CD14-positive monocyte (primary cell): ENCODE measurements around the gene PRIMPOL. TPM values are rescaled to one million over a fixed set of nuclear protein-coding genes. Genes with fewer than 3 reads are reported as not detected.
"Not testable (repeated sequence)": the region's sequence is repeated elsewhere in the genome, so short reads cannot be mapped to it uniquely, and the experiment has no call there.

ENCODE experiments used
- DNase-seq, 3 donors: peaks; one replicate each; pipeline ENCODE4 v3.0.0-alpha.2; 2011 to 2022
- H2AFZ ChIP-seq: 2 replicates; pipeline ENCODE4 v1.6.0; 2012; ENCODE audit warnings: mild to moderate bottlenecking, low read depth, low read length, inconsistent platforms; ENCODE audit not compliant: insufficient read depth, poor library complexity, severe bottlenecking
- H3K27ac ChIP-seq, 2 donors: 1 replicate in 1 of 2; 2 replicates in 1 of 2; pipeline ENCODE4 v1.5.1; 2012 to 2013; ENCODE audit warnings: low read length in 2 of 2, control low read depth in 1 of 2, inconsistent platforms in 1 of 2, low read depth in 1 of 2, mild to moderate bottlenecking in 1 of 2
- H3K27me3 ChIP-seq, 2 donors: one replicate each; pipeline versions ENCODE4 v1.6.0 to v1.6.1; 2011 to 2013; ENCODE audit warnings: low read length in 2 of 2; ENCODE audit not compliant: control insufficient read depth in 2 of 2, insufficient read depth in 2 of 2
- H3K36me3 ChIP-seq, 2 donors: replicated peaks in 1 of 2; 1 replicate in 1 of 2; 2 replicates in 1 of 2; pipeline versions ENCODE4 v1.5.1 to v1.6.1; 2012 to 2013; ENCODE audit warnings: low read length in 2 of 2, control low read depth in 1 of 2, inconsistent platforms in 1 of 2, mild to moderate bottlenecking in 1 of 2; ENCODE audit not compliant: insufficient read depth in 2 of 2, control insufficient read depth in 1 of 2
- H3K4me1 ChIP-seq, 2 donors: 1 replicate in 1 of 2; 2 replicates in 1 of 2; pipeline versions ENCODE4 v1.5.1 to v1.6.1; 2012 to 2013; ENCODE audit warnings: low read length in 2 of 2, control low read depth in 1 of 2, inconsistent platforms in 1 of 2, mild to moderate bottlenecking in 1 of 2, moderate library complexity in 1 of 2; ENCODE audit not compliant: insufficient read depth in 2 of 2, control insufficient read depth in 1 of 2
- H3K4me2 ChIP-seq: replicated peaks from 2 replicates; pipeline ENCODE3; 2012; ENCODE audit warnings: low read length, moderate library complexity, mild to moderate bottlenecking; ENCODE audit not compliant: poor library complexity, severe bottlenecking; ENCODE audit errors: extremely low read depth
- H3K4me3 ChIP-seq, 3 experiments: fragments of 200-600 bp in 1 of 3; sonication (generic) in 1 of 3; replicated peaks in 1 of 3; 1 replicate in 2 of 3; 2 replicates in 1 of 3; pipeline ENCODE4 v1.5.1; 2011 to 2013; ENCODE audit warnings: low read length in 3 of 3, mild to moderate bottlenecking in 3 of 3, control low read depth in 2 of 3, low read depth in 2 of 3, inconsistent platforms in 1 of 3, moderate library complexity in 1 of 3
- H3K79me2 ChIP-seq: 2 replicates; pipeline ENCODE4 v1.6.0; 2012; ENCODE audit warnings: mild to moderate bottlenecking, control low read depth, inconsistent platforms, low read length, moderate library complexity; ENCODE audit not compliant: insufficient read depth
- H3K9ac ChIP-seq: 2 replicates; pipeline ENCODE4 v1.6.0; 2017; ENCODE audit warnings: low read length, mild to moderate bottlenecking; ENCODE audit not compliant: insufficient read depth, poor library complexity, severe bottlenecking
- H3K9me3 ChIP-seq, 2 donors: replicated peaks in 1 of 2; 1 replicate in 1 of 2; 2 replicates in 1 of 2; pipeline versions ENCODE4 v1.5.1 to v1.6.1; 2012 to 2013; ENCODE audit warnings: low read length in 2 of 2, control low read depth in 1 of 2; ENCODE audit not compliant: control insufficient read depth in 1 of 2, insufficient read depth in 1 of 2
- H4K20me1 ChIP-seq: 2 replicates; pipeline ENCODE4 v1.6.0; 2012; ENCODE audit warnings: mild to moderate bottlenecking, low read length, control low read depth, moderate library complexity; ENCODE audit not compliant: insufficient read depth
- H3K27ac Mint-ChIP-seq, 7 donors: one replicate each; pipeline ENCODE4 v1.8.0; 2020; ENCODE audit warnings: mild to moderate bottlenecking in 7 of 7, mixed read lengths in 7 of 7, moderate library complexity in 6 of 7, inconsistent platforms in 2 of 7
- H3K27me3 Mint-ChIP-seq, 3 donors: one replicate each; pipeline ENCODE4 v1.8.0; 2021 to 2022; ENCODE audit warnings: low read depth in 3 of 3, mild to moderate bottlenecking in 3 of 3, mixed read lengths in 3 of 3, moderate library complexity in 3 of 3, inconsistent platforms in 1 of 3
- H3K36me3 Mint-ChIP-seq, 2 donors: one replicate each; pipeline ENCODE4 v1.8.0; 2020; ENCODE audit warnings: mixed read lengths in 2 of 2, inconsistent platforms in 1 of 2, mild to moderate bottlenecking in 1 of 2
- H3K4me1 Mint-ChIP-seq: one replicate; pipeline ENCODE4 v1.8.0; 2020; ENCODE audit warnings: mild to moderate bottlenecking, mixed read lengths
- H3K4me3 Mint-ChIP-seq, 2 donors: one replicate each; pipeline ENCODE4 v1.8.0; 2020; ENCODE audit warnings: mild to moderate bottlenecking in 2 of 2, mixed read lengths in 2 of 2, moderate library complexity in 1 of 2
- H3K9me3 Mint-ChIP-seq, 7 donors: one replicate each; pipeline ENCODE4 v1.8.0; 2020 to 2022; ENCODE audit warnings: mixed read lengths in 7 of 7, mild to moderate bottlenecking in 6 of 7, moderate library complexity in 6 of 7, inconsistent platforms in 2 of 7
- CTCF ChIP-seq: fragments of 200-600 bp; IDR thresholded peaks from one replicate; pipeline ENCODE4 v1.8.0; 2022; ENCODE audit warnings: antibody characterized with exemption, mild to moderate bottlenecking
- WGBS: methylation state at CpG from one replicate; pipeline ENCODE4 v1.1.5; 2013; ENCODE audit warnings: missing lambda C conversion rate; ENCODE audit not compliant: insufficient coverage; 5-methylcytosine and 5-hydroxymethylcytosine counted together
- intact Hi-C, 2 donors: fragments of 100-400 bp; cut with micrococcal nuclease; formaldehyde crosslinking; loops; one replicate each; pipeline versions ENCODE4 v1.15.0 to v1.15.1; 2023
- polyA plus RNA-seq, 3 donors: library from polyadenylated mRNA; depleted of rRNA in 1 of 3; unstranded in 2 of 3; stranded (reverse) in 1 of 3; fragments of 300-500 nt in 2 of 3; fragments of >200 nt in 1 of 3; fragmentation: Illumina TruSeq in 2 of 3; gene quantifications; 1 replicate in 2 of 3; 2 replicates in 1 of 3; pipeline ENCODE4 v1.2.3, GENCODE V29; 2012 to 2021

Gene PRIMPOL
- polyA plus RNA-seq, 3 donors, result 7.0 to 10.5 (median 10.0) TPM

- peaks cover 17 to 36% (median 25%) of the 10 kb centered on the region in 7 donors for H3K9me3 Mint-ChIP-seq
- H3K79me2 ChIP-seq, H3K36me3 ChIP-seq, H3K4me3 ChIP-seq, H3K9ac ChIP-seq, H3K9me3 ChIP-seq, H3K27ac ChIP-seq, H3K36me3 Mint-ChIP-seq, H2AFZ ChIP-seq, H3K4me3 Mint-ChIP-seq, H3K4me1 ChIP-seq, intact Hi-C loops, H3K27ac Mint-ChIP-seq, H3K4me1 Mint-ChIP-seq, H4K20me1 ChIP-seq, H3K4me2 ChIP-seq, H3K27me3 Mint-ChIP-seq, H3K27me3 ChIP-seq, DNase-seq: not testable (repeated sequence)
- WGBS, result no CpG with 5 or more reads among the region's 2 CpGs
Observed at GRCh38 chr4:184607429-184607828, 42.1 kb upstream of the PRIMPOL start.

- Mint-ChIP-seq H3K4me3 (no peak overlapping the region), H3K36me3 (no peaks in the 10 kb centered on the region), H3K27me3 (peaks cover 0 to 2% (median 2%) of the 10 kb centered on the region in 3 donors), H3K27ac (no peak overlapping the region), H3K9me3 (peaks cover 7 to 14% (median 10%) of the 10 kb centered on the region in 7 donors), H3K4me1 (peaks cover 15% of the 10 kb centered on the region)
- no peak overlapping the region for H3K4me2 ChIP-seq
- no peak for TF ChIP-seq CTCF
- no peak overlapping the region for H3K4me3 ChIP-seq
- H3K9ac ChIP-seq, result no peak overlapping the region
- no peak for DNase-seq
- H3K9me3 ChIP-seq, result peaks cover 9 to 14% of the 10 kb centered on the region in 2 donors
- H2AFZ ChIP-seq, result no peak overlapping the region
- no peaks in the 10 kb centered on the region for H3K79me2 ChIP-seq
- H3K4me1 ChIP-seq, result peaks cover 6 to 8% of the 10 kb centered on the region in 2 donors
- H4K20me1 ChIP-seq, result no peaks in the 10 kb centered on the region
- WGBS, result 100% methylated on average over 1 of the region's 3 CpGs
- intact Hi-C loops, result no loop called here
- H3K36me3 ChIP-seq, result no peaks in the 10 kb centered on the region
- H3K27me3 ChIP-seq, result no peaks in the 10 kb centered on the region
- H3K27ac ChIP-seq, result no peak overlapping the region
Observed at GRCh38 chr4:184612074-184612473, 37.5 kb upstream of the PRIMPOL start.
